GM23338 (cell line): ENCODE results near the gene APOL4. TPM values are rescaled to one million over a fixed set of nuclear protein-coding genes. Genes with fewer than 3 reads are reported as not detected.

Experiments used
- ATAC-seq: fragments of 200-7000 bp; cut with Tn5 transposase; 3 replicates; pipeline ENCODE4 v1.9.1; 2020
- DNase-seq: peaks from one replicate; pipeline ENCODE4 v3.0.0-alpha.2; 2015; ENCODE audit warnings: low spot score
- H2AFZ ChIP-seq: fragments of 200-600 bp; sonication (generic); 2 replicates; pipeline ENCODE4 v1.8.0; 2016; ENCODE audit warnings: antibody characterized with exemption, mild to moderate bottlenecking, moderate library complexity
- H3F3A ChIP-seq: fragments of 200-600 bp; sonication (generic); replicated peaks from 2 replicates; pipeline ENCODE4 v1.8.0; 2017; ENCODE audit warnings: antibody characterized with exemption, mixed run types, low read depth
- H3K27ac ChIP-seq: fragments of 200-600 bp; sonication (generic); 2 replicates; pipeline ENCODE4 v1.6.1; 2016; ENCODE audit warnings: low read depth
- H3K27me3 ChIP-seq: fragments of 200-600 bp; sonication (generic); 2 replicates; pipeline ENCODE4 v1.8.0; 2016; ENCODE audit warnings: mild to moderate bottlenecking, mixed run types, moderate library complexity; ENCODE audit not compliant: insufficient read depth
- H3K36me3 ChIP-seq: fragments of 200-600 bp; sonication (generic); 2 replicates; pipeline ENCODE4 v1.8.0; 2016; ENCODE audit warnings: mild to moderate bottlenecking; ENCODE audit not compliant: insufficient read depth
- H3K4me1 ChIP-seq: fragments of 200-600 bp; sonication (generic); 2 replicates; pipeline ENCODE4 v1.8.0; 2016; ENCODE audit warnings: mild to moderate bottlenecking, moderate library complexity; ENCODE audit not compliant: insufficient read depth
- H3K4me2 ChIP-seq: fragments of 200-600 bp; sonication (generic); 2 replicates; pipeline ENCODE4 v1.7.1; 2017; ENCODE audit warnings: mixed run types
- H3K4me3 ChIP-seq: fragments of 200-600 bp; sonication (generic); 2 replicates; pipeline ENCODE4 v1.6.1; 2016; ENCODE audit warnings: mixed run types
- H3K79me2 ChIP-seq: fragments of 200-600 bp; sonication (generic); replicated peaks from 2 replicates; pipeline ENCODE4 v1.8.0; 2017; ENCODE audit warnings: mild to moderate bottlenecking; ENCODE audit not compliant: insufficient read depth
- H3K9me2 ChIP-seq: fragments of 200-600 bp; sonication (generic); 2 replicates; pipeline ENCODE4 v1.8.0; 2017; ENCODE audit not compliant: insufficient read depth
- H4K20me1 ChIP-seq: fragments of 200-600 bp; sonication (generic); replicated peaks from 2 replicates; pipeline ENCODE4 v1.8.0; 2017; ENCODE audit warnings: mild to moderate bottlenecking; ENCODE audit not compliant: insufficient read depth
- H3K27ac Mint-ChIP-seq: 2 replicates; pipeline ENCODE4 v1.8.0; 2020; ENCODE audit warnings: inconsistent platforms, mild to moderate bottlenecking, moderate library complexity, mixed read lengths
- H3K27me3 Mint-ChIP-seq: 3 replicates; pipeline ENCODE4 v1.8.0; 2022; ENCODE audit warnings: low read depth, mild to moderate bottlenecking, moderate library complexity, mixed read lengths, inconsistent platforms; ENCODE audit not compliant: insufficient read depth, poor library complexity
- H3K36me3 Mint-ChIP-seq: 3 replicates; pipeline ENCODE4 v1.8.0; 2021; ENCODE audit warnings: low read depth, mild to moderate bottlenecking, inconsistent platforms, moderate library complexity, mixed read lengths
- H3K4me1 Mint-ChIP-seq: 3 replicates; pipeline ENCODE4 v1.8.0; 2020; ENCODE audit warnings: mild to moderate bottlenecking, inconsistent platforms, mixed read lengths
- H3K4me3 Mint-ChIP-seq: 3 replicates; pipeline ENCODE4 v1.8.0; 2021; ENCODE audit warnings: moderate library complexity, mild to moderate bottlenecking, inconsistent platforms, mixed read lengths
- H3K9me3 Mint-ChIP-seq: 3 replicates; pipeline ENCODE4 v1.8.0; 2020; ENCODE audit warnings: moderate library complexity, mild to moderate bottlenecking, inconsistent platforms, mixed read lengths
- CREB1 ChIP-seq: fragments of 250-450 bp; sonication (Bioruptor Pico); IDR thresholded peaks from 2 replicates; pipeline ENCODE4 v1.5.0; 2020; ENCODE audit warnings: low read depth, mild to moderate bottlenecking, moderate library complexity
- CTCF ChIP-seq, 2 experiments: fragments of 200-600 bp in 1 of 2; sonication (generic) in 1 of 2; conservative IDR thresholded peaks; 2 replicates each; pipeline versions ENCODE4 v1.5.1 to v1.6.1; 2016 to 2017; ENCODE audit warnings: antibody characterized with exemption in 2 of 2, low read depth in 2 of 2, mild to moderate bottlenecking in 2 of 2, moderate library complexity in 1 of 2
- EZH2 ChIP-seq: fragments of 200-600 bp; sonication (generic); IDR thresholded peaks from one replicate; pipeline ENCODE4 v1.8.0; 2017; ENCODE audit warnings: antibody characterized with exemption, mild to moderate bottlenecking, low read depth; ENCODE audit not compliant: unreplicated experiment
- EZH2phosphoT487 ChIP-seq: fragments of 200-600 bp; sonication (generic); IDR thresholded peaks from one replicate; pipeline ENCODE4 v1.8.1; 2018; ENCODE audit warnings: antibody characterized with exemption; ENCODE audit not compliant: unreplicated experiment
- JUNB ChIP-seq: IDR thresholded peaks from one replicate; pipeline ENCODE4 v1.6.1; 2016; ENCODE audit warnings: antibody characterized with exemption; ENCODE audit not compliant: unreplicated experiment
- NANOG ChIP-seq: IDR thresholded peaks from 2 replicates; pipeline ENCODE4 v1.6.1; 2016; ENCODE audit warnings: antibody characterized with exemption, borderline replicate concordance
- POLR2AphosphoS5 ChIP-seq: IDR thresholded peaks from 2 replicates; pipeline ENCODE4 v1.6.1; 2016; ENCODE audit warnings: antibody characterized with exemption, low read depth
- STAT1 ChIP-seq: IDR thresholded peaks from one replicate; pipeline ENCODE4 v1.6.1; 2016; ENCODE audit warnings: antibody characterized with exemption; ENCODE audit not compliant: unreplicated experiment
- ZNF114 ChIP-seq: fragments of 250-450 bp; sonication (Bioruptor Pico); IDR thresholded peaks from 2 replicates; pipeline ENCODE4 v1.5.0; 2020; ENCODE audit warnings: mild to moderate bottlenecking, moderate library complexity
- ZNF331 ChIP-seq: fragments of 250-450 bp; sonication (Bioruptor Pico); IDR thresholded peaks from 2 replicates; pipeline ENCODE4 v1.5.0; 2020; ENCODE audit warnings: low read depth, mild to moderate bottlenecking, moderate library complexity
- ZNF462 ChIP-seq: fragments of 250-450 bp; sonication (Bioruptor Pico); IDR thresholded peaks from 2 replicates; pipeline ENCODE4 v1.5.0; 2020; ENCODE audit warnings: mild to moderate bottlenecking, moderate library complexity
- polyA plus RNA-seq: library from polyadenylated mRNA; unstranded; fragments of >200 nt; fragmentation: Nextera tagmentation; extraction: Ambion mirVana; gene quantifications from 2 replicates; pipeline ENCODE4 v1.2.1, GENCODE V29; 2016
- total RNA-seq: library from RNA; depleted of rRNA; stranded (reverse); fragments of >200 nt; shearing (Covaris generic); gene quantifications from 2 replicates; pipeline ENCODE4 v1.2.3, GENCODE V29; 2014

APOL4 gene
- total and polyA plus RNA-seq, 2 experiments from 2014 or later, result not detected

GRCh38 chr22:36143956-36144355, 57.7 kb downstream of the APOL4 start:
- Mint-ChIP-seq H3K27ac (no peak overlapping the region), H3K27me3 (peaks cover 5% of the 10 kb centered on the region), H3K4me3 (no peak overlapping the region), H3K4me1 (peaks cover 31% of the 10 kb centered on the region), H3K36me3 (no peaks in the 10 kb centered on the region), H3K9me3 (no peaks in the 10 kb centered on the region)
- Histone ChIP-seq H3K9me2 (no peaks in the 10 kb centered on the region), H3K4me1 (peaks cover 7% of the 10 kb centered on the region; the same call in 1 of the 2 replicates), H3F3A (no peaks in the 10 kb centered on the region), H2AFZ (no peak overlapping the region), H4K20me1 (no peaks in the 10 kb centered on the region), H3K27me3 (no peaks in the 10 kb centered on the region), H3K36me3 (no peaks in the 10 kb centered on the region), H3K4me2 (no peak overlapping the region), H3K79me2 (no peaks in the 10 kb centered on the region), H3K4me3 (no peak overlapping the region), H3K27ac (no peak overlapping the region)
- ATAC-seq, result no peak
- no peak for DNase-seq
- TF ChIP-seq NANOG, result no peak
- TF ChIP-seq CREB1 (CRISPR knock-in tag), result no peak

DNA sequence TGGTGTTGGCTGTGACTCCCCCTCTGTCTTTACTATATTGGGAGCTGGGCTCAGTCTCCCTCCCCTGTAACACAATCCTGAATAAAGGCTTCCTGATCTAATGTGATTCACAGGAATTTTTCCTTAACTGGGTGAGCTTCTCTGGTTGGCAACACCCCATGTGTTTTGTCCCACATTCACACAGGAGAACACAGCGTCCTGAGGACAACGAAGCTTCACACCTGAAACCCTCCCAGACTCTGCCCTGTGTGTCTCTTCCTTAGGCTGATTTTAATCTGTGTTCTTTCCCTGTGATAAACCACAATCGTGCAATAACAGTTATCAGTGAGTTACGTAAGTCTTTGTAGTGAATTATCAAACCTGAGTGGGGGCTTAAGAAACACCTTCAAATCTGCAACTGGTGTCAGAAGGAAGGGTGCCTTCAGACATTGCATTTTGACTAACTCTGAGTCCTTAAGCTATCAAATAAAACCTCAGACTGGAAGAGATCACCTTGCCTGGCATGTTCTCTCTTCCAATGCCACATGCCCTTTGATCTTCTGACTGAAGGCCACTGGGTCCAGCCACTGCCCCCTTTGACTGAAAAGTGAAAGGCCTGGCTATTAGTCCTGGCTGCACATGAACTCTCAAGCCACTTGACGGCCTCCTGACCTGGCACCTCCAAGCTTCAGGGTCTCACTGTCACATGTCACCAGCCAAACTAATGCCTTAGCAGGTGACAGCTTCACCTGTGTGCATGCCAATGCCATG, 58.4 kb downstream of the APOL4 start:
- Histone ChIP-seq H3K4me1 (peaks cover 7% of the 10 kb centered on the region; the same call in 1 of the 2 replicates), H3F3A (no peaks in the 10 kb centered on the region), H4K20me1 (no peaks in the 10 kb centered on the region), H2AFZ (no peak overlapping the region), H3K27ac (no peak overlapping the region), H3K9me2 (no peaks in the 10 kb centered on the region), H3K4me3 (no peak overlapping the region), H3K4me2 (no peak overlapping the region), H3K27me3 (no peaks in the 10 kb centered on the region), H3K79me2 (no peaks in the 10 kb centered on the region), H3K36me3 (no peaks in the 10 kb centered on the region)
- Mint-ChIP-seq H3K9me3 (no peaks in the 10 kb centered on the region; the same call in 2 of the 3 replicates), H3K4me1 (peaks cover 31% of the 10 kb centered on the region), H3K36me3 (no peaks in the 10 kb centered on the region), H3K27ac (no peak overlapping the region), H3K27me3 (peaks cover 3% of the 10 kb centered on the region), H3K4me3 (no peak overlapping the region)
- ATAC-seq (no peak), DNase-seq (no peak)
- no peak for TF ChIP-seq EZH2
- no peak for TF ChIP-seq EZH2phosphoT487
- no peak for TF ChIP-seq ZNF331 (CRISPR knock-in tag)
- TF ChIP-seq JUNB, result no peak
- TF ChIP-seq NANOG, result no peak
- no peak for TF ChIP-seq STAT1
- no peak for TF ChIP-seq ZNF114
- no peak for TF ChIP-seq POLR2AphosphoS5
- TF ChIP-seq CTCF (conservative IDR thresholded peaks at IDR 0.05; ENCODE audit: low read depth in 2 of 2), result no peak
- no peak for TF ChIP-seq ZNF462
